ENCODE results near the gene ATP8B4. TPM values are rescaled to one million over a fixed set of nuclear protein-coding genes. Genes with fewer than 3 reads are reported as not detected.

ATP8B4 gene
- total and polyA plus RNA-seq, 11 donors, result 0.51 to 14.7 (median 2.1) TPM

- no peak for ATAC-seq
- Histone ChIP-seq H3K27me3 (no peaks in the 10 kb centered on the region), H3K36me3 (peaks cover 0 to 7% (median 0%) of the 10 kb centered on the region in 9 donors), H3K4me1 (peaks cover 0 to 9% (median 0%) of the 10 kb centered on the region in 12 donors), H3K9me3 (peaks cover 0 to 18% (median 0%) of the 10 kb centered on the region in 12 donors), H3K4me3 (no peak overlapping the region), H3K27ac (no peak overlapping the region)
- WGBS, 4 donors, result 82 to 92% (median 91%) methylated on average over 10 of the region's 10 CpGs
- intact Hi-C loops (cut with DNase I), result no loop called here
- TF ChIP-seq CTCF (IDR thresholded peaks at IDR 0.05) (no peak), POLR2A (IDR thresholded peaks at IDR 0.05) (no peak)
- no peak for DNase-seq
Measured at GRCh38 chr15:49865925-49866757, 252.9 kb downstream of the ATP8B4 start.

- ATAC-seq, result no peak
- Histone ChIP-seq H3K4me3 (no peak overlapping the region), H3K27me3 (no peaks in the 10 kb centered on the region), H3K4me1 (peaks cover 0 to 19% (median 0%) of the 10 kb centered on the region in 12 donors), H3K27ac (peak overlapping the region in 1 of 12 donors; percentile 11), H3K36me3 (peaks cover 0 to 7% (median 0%) of the 10 kb centered on the region in 9 donors), H3K9me3 (peaks cover 0 to 18% (median 0%) of the 10 kb centered on the region in 12 donors)
- WGBS, 4 donors, result 77 to 86% (median 82%) methylated on average over 2 of the region's 2 CpGs
- no peak for DNase-seq
- TF ChIP-seq CTCF (IDR thresholded peaks at IDR 0.05) (no peak), POLR2A (IDR thresholded peaks at IDR 0.05) (no peak)
- intact Hi-C loops (cut with DNase I), result no loop called here
Measured at GRCh38 chr15:49864251-49864650, 254.8 kb downstream of the ATP8B4 start.

GRCh38 chr15:49863431-49864224, 255.4 kb downstream of the ATP8B4 start:
- H3K27me3 ChIP-seq, result no peaks in the 10 kb centered on the region
- H3K36me3 ChIP-seq, result peaks cover 0 to 7% (median 0%) of the 10 kb centered on the region in 9 donors
- peak overlapping the region in 5 of 12 donors; percentile 35 to 70 (median 57) for H3K27ac ChIP-seq
- WGBS, 4 donors, result 68 to 81% (median 78%) methylated on average over 3 of the region's 3 CpGs
- no peak overlapping the region for H3K4me3 ChIP-seq
- H3K9me3 ChIP-seq, result peaks cover 0 to 18% (median 0%) of the 10 kb centered on the region in 12 donors
- intact Hi-C loops (cut with DNase I), result no loop called here
- TF ChIP-seq POLR2A (IDR thresholded peaks at IDR 0.05), result no peak
- TF ChIP-seq CTCF (IDR thresholded peaks at IDR 0.05), result no peak
- peaks cover 0 to 23% (median 0%) of the 10 kb centered on the region in 12 donors for H3K4me1 ChIP-seq
- ATAC-seq (no peak), DNase-seq (no peak)

GRCh38 chr15:49860101-49860500, 258.9 kb downstream of the ATP8B4 start:
- Histone ChIP-seq H3K36me3 (peaks cover 0 to 6% (median 0%) of the 10 kb centered on the region in 9 donors), H3K27ac (peak overlapping the region in 4 of 12 donors; percentile 46 to 65 (median 55)), H3K4me1 (peaks cover 0 to 47% (median 0%) of the 10 kb centered on the region in 12 donors), H3K4me3 (no peak overlapping the region), H3K27me3 (no peaks in the 10 kb centered on the region), H3K9me3 (peaks cover 0 to under 1% (median 0%) of the 10 kb centered on the region in 12 donors)
- TF ChIP-seq CTCF (IDR thresholded peaks at IDR 0.05) (no peak), POLR2A (IDR thresholded peaks at IDR 0.05) (no peak)
- WGBS, 4 donors, result 70 to 81% (median 73%) methylated on average over 8 of the region's 8 CpGs
- intact Hi-C loops (cut with DNase I), result no loop called here
- DNase-seq, result no peak
- no peak for ATAC-seq
